Vagina (tissue), 2 donors: ENCODE data around the gene PRRT2.

Source experiments
- POLR2AphosphoS5 ChIP-seq, 2 donors: sonication (generic); formaldehyde crosslinking; IDR thresholded peaks; one replicate each; pipeline ENCODE4 v1.9.0; 2017; ENCODE audit warnings: antibody characterized with exemption in 2 of 2, mild to moderate bottlenecking in 2 of 2, low read depth in 1 of 2; ENCODE audit not compliant: insufficient read depth in 1 of 2
- TF ChIP-seq, protein P1 (sequence below), 3 experiments: fragments of 450-650 bp in 2 of 3; fragments of 200-600 bp in 1 of 3; sonication (generic) in 1 of 3; IDR thresholded peaks; one replicate each; pipeline ENCODE4 v1.5.1; 2017 to 2019; ENCODE audit warnings: antibody characterized with exemption in 3 of 3, mild to moderate bottlenecking in 2 of 3, moderate library complexity in 2 of 3

DNA sequence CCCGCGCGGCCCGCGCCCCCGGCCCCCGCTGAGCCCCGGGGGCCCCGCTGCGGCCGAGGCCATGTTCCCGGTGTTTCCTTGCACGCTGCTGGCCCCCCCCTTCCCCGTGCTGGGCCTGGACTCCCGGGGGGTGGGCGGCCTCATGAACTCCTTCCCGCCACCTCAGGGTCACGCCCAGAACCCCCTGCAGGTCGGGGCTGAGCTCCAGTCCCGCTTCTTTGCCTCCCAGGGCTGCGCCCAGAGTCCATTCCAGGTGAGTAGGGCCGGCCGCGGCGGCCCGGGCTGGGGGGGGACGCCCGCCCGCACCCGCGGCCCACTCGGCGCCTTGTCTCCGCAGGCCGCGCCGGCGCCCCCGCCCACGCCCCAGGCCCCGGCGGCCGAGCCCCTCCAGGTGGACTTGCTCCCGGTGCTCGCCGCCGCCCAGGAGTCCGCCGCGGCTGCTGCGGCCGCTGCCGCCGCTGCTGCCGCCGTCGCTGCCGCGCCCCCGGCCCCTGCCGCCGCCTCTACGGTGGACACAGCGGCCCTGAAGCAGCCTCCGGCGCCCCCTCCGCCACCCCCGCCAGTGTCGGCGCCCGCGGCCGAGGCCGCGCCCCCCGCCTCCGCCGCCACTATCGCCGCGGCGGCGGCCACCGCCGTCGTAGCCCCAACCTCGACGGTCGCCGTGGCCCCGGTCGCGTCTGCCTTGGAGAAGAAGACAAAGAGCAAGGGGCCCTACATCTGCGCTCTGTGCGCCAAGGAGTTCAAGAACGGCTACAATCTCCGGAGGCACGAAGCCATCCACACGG is 5.2 kb upstream of the PRRT2 start:
- TF ChIP-seq, protein P1, sequence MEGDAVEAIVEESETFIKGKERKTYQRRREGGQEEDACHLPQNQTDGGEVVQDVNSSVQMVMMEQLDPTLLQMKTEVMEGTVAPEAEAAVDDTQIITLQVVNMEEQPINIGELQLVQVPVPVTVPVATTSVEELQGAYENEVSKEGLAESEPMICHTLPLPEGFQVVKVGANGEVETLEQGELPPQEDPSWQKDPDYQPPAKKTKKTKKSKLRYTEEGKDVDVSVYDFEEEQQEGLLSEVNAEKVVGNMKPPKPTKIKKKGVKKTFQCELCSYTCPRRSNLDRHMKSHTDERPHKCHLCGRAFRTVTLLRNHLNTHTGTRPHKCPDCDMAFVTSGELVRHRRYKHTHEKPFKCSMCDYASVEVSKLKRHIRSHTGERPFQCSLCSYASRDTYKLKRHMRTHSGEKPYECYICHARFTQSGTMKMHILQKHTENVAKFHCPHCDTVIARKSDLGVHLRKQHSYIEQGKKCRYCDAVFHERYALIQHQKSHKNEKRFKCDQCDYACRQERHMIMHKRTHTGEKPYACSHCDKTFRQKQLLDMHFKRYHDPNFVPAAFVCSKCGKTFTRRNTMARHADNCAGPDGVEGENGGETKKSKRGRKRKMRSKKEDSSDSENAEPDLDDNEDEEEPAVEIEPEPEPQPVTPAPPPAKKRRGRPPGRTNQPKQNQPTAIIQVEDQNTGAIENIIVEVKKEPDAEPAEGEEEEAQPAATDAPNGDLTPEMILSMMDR (IDR thresholded peaks at IDR 0.05) = no peak
- no peak for TF ChIP-seq POLR2AphosphoS5 (IDR thresholded peaks at IDR 0.05; ENCODE audit: insufficient read depth in 1 of 2, low read depth in 1 of 2)
